ENCODE measurements around the gene FPGT.
"Not testable (repeated sequence)": the region's sequence is repeated elsewhere in the genome, so short reads cannot be mapped to it uniquely, and the experiment has no call there.

FPGT gene

DNA sequence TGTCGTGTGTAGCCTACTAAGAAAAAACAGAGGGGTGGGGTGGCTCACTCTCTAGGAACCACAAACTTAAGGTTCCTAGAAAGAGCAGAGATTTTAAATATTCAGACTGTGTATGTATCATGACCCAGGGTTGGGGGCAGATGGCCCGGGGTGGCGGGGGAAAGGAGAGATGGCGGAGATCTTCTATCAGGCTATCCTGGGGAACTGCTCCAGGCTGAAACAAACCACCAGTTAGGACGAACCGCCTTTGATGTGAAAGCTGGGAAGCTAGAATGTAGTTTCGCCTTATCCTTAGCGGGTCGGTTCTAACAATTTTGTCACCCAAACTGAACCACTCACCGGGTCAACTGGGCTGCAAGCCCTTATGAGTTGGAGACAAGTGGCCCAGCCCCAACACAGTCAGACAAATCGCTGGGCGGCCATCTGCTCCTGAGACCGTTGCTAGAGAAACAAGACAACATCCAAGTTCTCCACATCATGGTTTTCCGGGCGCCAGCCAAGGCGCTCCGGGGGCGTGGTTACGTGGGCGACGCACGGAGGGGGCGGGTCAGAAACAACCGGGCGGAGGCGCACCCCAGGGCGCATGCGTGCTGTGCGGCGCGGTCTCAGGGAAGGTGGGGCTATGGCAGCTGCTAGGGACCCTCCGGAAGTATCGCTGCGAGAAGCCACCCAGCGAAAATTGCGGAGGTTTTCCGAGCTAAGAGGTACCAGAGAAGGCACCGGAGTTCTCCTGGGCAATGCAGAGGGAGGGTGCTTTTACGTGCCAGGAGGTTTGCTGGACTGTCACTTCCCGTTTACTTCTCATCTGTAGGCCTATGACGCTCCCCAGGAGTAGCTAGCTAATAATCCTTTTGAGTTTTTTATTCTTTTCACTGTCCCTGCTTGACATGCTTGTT, at the start of gene FPGT, which contains the start of gene LRRIQ3:
TSS of gene FPGT (plus strand) at position 586 of the 896 bp plus-strand sequence. CDS start at position 623, 37 bp downstream.
TSS of gene LRRIQ3 (minus strand) at position 520 of the 896 bp plus-strand sequence. CDS start 14,492 bp downstream, outside the sequence.
- DNase-seq, result peak; percentile 97

DNA sequence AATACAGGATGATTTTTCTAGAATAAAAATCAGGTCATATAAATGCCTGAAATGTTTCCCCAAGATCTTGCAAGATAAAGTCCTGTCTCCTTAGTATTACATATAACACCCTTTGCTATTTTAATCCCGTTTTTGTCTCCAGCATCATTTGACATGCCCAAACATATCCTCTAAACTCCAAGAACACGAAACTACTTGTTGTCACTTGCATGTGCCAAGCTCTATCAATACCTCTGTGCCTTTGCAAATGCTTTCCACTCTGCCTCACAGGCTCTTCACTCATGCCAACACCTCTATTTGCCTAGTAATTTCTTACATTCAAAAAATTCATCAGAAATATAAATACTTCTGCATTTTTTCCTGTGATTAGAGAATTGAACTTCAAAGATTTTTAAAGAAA, 38.0 kb upstream of the FPGT start:
- no peak for DNase-seq

DNA sequence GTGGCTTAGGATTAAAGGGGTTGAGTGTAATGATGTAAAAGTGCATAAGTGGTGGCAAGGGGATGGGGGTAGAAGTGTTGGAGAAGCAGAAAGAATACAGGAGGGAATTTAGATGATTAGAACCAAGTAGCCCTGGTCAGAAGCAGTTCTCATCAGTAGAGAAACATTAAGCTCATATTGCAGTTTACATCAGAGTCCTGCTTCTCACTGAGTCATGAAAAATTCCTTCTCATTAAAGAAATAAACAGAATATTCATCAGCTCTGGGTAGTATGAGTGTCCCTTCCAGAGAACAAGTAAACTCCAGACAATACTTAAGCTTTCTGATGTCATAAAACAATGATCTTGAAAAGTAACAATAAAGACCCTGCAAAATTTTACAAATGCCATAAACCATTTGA, 36.5 kb upstream of the FPGT start:
- DNase-seq, result no peak

DNA sequence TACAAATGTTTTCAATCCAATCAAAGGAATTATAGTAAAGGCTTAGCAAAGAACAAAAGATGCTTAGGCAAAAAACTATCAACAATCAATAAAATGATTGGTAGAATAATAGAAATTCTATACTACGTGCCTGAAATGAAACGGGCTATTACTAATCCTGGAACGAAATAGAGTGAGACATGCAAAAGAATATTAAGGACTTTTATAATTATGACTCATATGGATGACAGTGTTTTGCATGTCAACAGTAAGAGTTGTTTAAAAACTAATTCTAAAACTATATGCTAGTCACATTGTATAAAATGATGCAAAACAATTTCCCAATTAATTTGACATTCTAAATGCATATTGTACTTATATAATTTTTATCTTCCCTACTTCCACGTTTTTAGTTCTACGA, 35.7 kb upstream of the FPGT start:
- DNase-seq, result no peak

DNA sequence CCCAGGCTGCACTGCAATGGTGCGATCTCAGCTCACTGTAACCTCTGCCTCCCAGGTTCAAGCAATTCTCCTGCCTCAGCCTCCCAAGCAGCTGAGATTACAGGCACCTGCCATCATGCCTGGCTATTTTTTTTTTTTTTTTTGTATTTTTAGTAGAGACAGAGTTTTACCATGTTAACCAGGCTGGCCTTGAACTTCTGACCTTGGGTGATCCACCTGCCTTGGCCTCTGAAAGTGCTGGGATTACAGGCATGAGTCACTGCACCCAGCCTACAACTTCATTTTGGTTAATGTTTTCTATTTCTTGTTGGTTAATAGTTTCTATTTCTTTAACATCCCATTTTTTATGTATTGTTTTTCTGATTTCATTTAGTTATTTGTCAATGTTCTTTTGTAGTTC, 23.6 kb upstream of the FPGT start:
- DNase-seq, result not testable (repeated sequence)

DNA sequence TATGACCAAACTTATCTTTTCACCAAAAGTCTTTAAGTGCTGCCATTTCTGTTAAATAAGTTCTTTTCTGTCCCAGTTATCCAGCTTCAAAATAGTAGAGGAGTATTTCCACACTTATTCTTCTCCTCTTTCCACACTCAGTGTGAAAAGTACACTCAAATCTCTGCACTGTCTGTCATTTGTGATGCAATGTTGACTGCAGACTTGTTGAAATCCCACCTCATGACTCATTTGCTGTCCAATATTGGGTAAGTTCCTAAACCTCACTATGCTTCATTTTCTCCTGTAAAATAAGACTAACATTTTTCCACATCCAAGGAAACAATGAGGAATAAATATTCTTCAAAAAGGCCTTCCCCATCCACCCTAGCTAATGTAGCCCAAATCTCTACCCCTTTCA, 17.6 kb upstream of the FPGT start:
- no peak for DNase-seq

DNA sequence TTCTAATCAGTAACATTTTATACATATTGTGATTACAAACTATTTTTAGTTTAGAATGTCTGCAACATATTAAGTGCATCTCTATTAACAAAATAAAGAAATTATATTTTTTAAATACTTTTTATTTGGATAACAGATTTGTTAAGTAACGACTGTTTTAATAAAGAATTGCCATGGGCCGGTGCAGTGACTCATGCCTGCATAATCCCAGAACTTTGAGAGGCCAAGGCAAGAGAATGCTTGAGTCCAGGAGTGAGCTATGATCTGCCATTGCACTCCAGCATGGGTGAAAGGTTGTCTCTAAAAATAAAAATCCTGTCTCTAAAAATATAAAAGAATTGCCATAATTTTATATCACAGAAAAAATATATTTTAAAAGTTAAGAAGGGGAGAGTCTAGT, 4.1 kb upstream of the FPGT start:
- DNase-seq, result no peak

DNA sequence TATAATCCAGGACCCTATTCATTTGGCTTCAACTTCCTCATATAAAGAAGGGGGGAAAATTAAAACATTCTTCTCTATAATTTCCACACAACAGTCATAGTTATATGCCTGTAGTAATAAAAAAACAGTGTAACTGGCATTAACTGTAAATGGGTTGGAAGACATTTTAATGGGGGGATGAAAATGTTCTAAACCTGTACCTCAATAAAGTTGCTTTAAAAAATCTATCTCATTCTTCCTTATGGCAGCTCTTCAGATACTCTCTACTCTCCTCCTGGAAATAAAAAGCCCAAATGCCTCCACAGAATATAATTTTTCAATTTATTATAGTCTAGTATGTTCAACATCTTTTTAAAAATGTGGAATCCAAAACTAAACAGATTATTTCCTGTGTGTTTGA, 2.7 kb upstream of the FPGT start:
- no peak for DNase-seq

DNA sequence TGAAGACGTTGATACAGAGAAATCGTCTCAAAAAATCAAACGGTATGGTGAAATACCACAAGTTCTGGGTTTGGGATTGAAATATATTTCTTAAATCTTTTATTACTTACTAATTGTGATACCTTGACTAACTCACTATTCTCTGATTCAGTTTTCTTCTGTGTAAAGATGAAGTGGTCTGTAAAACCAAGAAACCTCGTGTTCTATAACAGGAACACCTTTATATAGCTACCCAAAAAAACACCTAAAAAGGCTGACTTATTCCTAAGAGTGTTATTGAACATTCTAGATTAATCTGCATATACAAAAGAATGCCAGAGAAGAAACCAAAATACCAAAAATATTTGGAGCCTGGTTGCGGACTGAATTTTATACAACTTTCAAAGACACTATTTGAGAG, 787 bp upstream of the FPGT start:
- no peak for DNase-seq

DNA sequence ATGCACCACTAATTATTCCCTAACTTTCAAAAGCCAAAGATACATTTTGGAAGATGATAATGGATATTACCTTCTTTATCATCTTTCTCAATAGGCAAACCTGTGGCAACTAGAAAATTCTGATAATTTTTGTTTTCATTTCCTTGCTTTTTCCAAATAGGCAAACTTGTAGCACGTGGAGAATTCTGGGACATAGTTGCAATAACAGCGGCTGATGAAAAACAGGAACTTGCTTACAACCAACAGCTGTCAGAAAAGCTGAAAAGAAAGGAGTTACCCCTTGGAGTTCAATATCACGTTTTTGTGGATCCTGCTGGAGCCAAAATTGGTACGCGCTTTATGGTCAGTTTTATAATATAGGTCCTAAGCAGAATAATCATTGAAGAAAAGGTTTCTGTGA, 1.5 kb downstream of the FPGT start:
- no peak for DNase-seq

DNA sequence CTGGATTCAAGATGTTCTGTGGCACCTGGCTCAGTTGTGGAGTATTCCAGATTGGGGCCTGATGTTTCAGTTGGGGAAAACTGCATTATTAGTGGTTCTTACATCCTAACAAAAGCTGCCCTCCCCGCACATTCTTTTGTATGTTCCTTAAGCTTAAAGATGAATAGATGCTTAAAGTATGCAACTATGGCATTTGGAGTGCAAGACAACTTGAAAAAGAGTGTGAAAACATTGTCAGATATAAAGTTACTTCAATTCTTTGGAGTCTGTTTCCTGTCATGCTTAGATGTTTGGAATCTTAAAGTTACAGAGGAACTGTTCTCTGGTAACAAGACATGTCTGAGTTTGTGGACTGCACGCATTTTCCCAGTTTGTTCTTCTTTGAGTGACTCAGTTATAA, 7.2 kb downstream of the FPGT start:
- no peak for DNase-seq

DNA sequence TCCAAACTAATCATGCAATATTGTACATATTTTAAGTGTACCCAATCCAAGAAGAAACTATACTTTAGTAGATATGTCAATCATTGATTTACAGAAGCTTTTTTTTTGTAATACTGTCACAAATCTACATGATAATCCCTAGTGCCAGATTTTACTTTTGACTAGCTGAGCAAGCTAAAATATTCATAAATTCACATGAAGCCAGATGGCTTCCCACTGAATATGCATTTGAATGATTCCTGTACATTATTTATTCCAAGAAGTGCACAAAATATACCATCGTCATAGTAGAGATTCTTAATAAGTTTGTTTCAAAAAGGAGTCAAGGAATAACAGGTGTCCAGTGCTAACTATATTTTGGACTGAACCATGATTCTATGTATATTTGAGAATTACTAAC, 17.2 kb downstream of the FPGT start:
- DNase-seq, result no peak

DNA sequence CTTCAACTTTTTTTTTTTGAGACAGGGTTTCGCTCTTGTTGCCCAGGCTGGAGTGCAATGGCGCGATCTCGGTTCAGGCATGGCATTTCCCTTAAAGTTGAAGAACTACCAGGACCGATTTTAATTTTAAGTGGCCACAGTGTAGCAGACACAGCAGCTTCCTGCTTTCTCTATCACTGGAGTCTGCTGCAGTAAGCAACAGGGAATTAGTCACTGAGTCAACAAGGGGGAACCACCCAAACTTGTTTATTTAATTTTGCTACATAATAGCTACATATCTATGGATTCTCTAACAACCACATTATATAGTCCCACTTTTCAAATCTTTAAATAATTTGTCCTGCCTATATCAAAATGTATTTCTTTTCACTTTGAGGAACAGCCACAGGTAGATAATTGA, 24.7 kb downstream of the FPGT start:
- no peak for DNase-seq

DNA sequence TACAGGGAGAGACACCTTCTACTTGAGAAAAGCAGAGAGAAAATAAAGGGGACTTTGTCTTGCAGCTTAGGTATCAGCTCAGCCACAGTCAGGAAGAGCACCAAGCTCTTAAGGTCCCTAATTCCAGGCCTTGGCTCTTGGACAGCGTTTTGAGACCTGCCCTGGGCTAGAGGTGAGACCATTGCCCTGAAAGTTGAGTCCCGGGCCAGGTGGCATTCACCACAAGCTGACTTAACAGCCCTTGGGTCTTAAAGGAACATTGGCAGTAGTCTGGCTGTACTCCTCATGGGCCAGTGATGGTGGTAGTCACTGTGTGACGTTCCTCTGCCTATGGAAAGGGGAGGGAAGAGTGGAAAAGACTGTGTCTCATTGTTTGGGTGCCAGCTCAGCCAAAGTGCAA, 25.4 kb downstream of the FPGT start:
- no peak for DNase-seq

DNA sequence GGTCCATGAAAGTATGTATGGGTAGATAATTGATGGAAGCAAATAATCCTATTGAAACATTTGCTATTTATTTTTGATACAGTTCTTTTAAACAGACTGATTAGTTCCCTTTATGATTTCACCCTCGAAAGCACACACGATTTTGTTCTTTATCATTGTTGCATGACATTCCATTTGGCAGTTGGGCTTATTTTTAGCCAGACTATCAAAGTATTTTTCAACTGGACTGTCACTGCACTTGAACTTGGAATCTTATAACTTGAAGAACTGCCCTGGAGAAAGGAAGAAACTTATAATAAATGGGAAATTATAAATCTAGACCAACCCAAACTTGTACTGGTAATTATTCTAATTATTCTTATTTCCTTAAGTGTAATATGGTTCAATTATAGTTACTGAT, 37.1 kb downstream of the FPGT start, which contains the start of gene TNNI3K:
TSS of gene TNNI3K (plus strand) at position 235 of the 400 bp plus-strand sequence. CDS start at position 300, 65 bp downstream.
- no peak for DNase-seq

DNA sequence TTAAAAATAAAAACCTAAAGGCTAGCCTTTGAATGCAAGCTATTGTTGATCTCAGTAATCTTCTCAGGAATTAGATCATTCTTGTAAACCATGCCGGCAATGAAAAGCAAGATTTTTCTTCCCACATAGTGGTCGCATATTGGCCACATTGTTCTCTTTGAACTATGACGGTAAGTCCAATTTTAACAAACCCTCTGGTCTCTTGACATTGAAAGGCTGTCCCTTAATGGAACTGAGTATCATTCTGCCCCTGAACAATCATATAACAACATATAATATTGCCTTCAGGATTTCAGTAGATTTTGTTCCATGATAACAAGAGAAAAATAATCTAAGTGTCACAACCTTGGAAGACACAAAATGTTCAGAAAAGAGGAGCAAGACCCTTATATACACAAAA, 38.4 kb downstream of the FPGT start:
- DNase-seq, result no peak

DNA sequence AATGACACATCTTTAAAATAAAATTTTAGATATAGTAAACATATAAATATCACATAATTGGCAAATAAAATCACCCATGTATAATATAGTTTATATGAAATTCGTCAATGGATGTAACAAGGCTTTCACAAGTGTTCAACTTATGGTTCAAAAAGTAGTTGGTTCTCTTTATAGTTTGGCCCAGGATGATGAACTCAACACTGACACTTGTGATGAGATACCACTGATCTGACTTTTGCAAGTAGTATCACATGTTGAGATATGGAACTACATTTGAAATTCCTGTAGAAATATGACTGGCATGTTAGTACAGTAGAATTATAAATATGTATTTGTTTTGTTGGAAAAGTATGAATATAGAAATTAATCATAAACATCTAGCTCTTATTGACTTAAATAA, 39.0 kb downstream of the FPGT start:
- no peak for DNase-seq

DNA sequence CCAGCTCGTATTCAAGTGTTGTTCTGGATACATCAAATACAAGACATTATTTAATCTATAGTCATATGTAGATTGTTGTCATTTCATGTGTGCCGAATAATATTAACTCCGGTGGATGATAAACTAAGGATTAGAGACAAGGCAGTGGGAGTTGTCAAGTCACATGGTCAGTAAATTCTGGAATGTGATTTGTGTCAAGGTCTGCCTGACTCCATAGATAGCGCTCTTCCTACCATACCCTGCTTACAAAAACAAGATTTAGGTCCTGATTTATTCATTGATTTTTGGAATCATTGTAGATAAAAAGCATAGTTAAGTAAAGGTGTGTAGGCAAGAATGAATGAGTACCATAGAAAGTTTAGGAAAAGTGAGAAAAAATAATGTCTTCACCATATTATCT, 39.7 kb downstream of the FPGT start:
- DNase-seq, result no peak

DNA sequence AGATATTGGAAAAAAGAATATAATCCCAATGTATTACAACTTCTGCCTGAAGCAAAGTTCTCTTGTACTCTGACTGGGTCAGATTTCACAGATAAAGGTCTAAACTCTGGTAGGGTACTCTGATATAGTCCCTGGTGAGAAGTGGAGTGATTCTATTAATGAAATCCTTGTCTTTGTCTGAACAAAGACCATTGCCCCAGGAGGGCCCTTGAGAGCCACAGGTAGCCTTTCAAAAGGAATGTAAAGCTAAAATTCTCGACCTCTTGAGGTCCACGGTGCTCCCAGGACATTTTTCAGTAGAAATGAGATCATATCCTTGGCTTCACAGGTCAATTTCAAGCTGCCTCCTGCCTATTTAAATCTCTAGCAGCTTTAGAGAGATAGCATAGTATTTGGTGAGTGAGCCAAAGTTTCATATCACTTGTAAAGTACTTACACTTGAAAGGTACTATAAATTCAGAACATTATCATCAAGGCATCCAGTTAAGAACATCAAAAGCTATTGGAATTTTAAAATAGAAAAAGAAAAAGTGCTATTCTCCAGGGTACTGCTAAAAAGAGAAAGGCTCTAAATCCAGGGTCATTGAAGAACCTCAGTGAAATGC, 47.2 kb downstream of the FPGT start:
- DNase-seq, result no peak

DNA sequence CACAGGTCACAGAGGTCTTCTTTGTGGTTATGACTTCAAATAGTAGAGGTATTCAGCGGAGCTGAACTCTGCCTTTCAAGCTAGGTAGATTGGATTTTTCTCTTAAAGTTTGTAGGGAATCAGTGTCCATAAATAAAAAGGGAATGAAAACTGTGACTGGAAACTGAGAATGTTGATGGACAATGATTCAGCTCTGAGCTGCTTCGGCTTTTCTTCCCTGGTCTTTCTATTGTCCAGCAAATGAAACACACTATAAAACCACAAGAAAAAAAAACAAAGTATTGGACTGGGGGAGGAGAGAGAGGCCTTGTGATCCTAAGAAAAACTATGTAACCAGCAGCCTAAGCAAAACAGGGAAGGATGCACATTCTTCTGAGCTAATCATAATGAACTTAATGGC, 48.3 kb downstream of the FPGT start:
- no peak for DNase-seq

DNA sequence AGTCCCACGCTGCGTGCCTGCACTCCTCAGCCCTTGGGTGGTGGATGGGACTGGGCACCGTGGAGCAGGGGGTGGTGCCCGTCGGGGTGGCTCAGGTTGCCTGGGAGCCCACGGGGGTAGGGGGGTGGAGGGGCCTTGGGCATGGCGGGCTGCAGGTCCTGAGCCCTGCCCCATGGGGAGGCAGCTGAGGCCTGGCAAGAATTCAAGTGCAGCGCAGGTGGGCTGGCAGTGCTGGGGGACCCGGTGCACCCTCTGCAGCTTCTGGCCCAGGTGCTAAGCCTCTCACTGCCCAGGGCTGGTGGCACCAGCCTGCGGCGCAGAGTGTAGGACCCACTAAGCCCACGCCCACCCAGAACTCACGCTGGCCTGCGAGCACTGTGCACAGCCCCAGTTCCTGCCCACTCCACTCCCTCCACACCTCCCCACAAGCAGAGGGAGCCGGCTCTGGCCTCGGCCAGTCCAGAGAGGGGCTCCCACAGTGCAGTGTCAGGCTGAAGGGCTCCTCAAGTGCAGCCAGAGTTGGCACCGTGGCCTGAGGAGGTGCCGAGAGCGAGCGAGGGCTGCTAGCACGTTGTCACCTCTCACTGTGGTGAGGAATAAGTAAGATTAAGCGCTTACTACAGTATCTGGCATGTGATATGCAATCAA, 50.0 kb downstream of the FPGT start:
- no peak for DNase-seq

DNA sequence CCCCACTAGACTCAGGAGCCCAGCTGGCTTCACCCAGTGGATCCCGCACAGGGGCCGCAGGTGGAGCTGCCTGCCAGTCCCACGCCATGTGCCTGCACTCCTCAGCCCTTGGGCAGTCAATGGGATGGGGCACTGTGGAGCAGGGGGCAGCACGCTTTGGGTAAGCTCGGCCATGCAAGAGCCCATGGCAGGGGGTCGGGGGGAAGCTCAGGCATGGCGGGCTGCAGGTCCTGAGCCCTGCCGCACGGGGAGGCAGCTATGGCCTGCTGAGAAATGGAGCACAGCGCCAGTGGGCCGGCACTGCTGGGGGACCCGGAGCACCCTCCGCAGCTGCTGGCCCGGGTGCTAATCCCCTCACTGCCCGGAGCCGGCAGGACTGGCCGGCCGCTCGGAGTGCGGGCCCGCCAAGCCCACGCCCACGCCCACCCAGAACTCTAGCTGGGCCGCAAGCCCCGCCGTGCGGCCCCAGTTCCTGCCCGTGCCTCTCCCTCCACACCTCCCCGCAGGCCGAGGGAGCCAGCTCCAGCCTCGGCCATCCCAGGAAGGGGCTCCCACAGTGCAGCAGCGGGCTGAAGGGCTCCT, 55.3 kb downstream of the FPGT start:
- not testable (repeated sequence) for DNase-seq

Measured in NCI-H2171 (cell line).